AG04450 (cell line): ENCODE data around the gene GALNT7. TPM values are rescaled to one million over a fixed set of nuclear protein-coding genes. Genes with fewer than 3 reads are reported as not detected.

Experiments
- CTCF ChIA-PET: fragments of 300-600, 350-600 bp; formaldehyde crosslinking; extraction: SDS; loops from one replicate; lab custom pipeline; 2022; ENCODE audit warnings: antibody characterized with exemption, inconsistent platforms; lab: Charles Lee
- POLR2A ChIA-PET: fragments of 350-600 bp; formaldehyde crosslinking; extraction: SDS; loops from one replicate; lab custom pipeline; 2021; ENCODE audit warnings: antibody characterized with exemption, inconsistent platforms; lab: Yijun Ruan, JAX
- DNase-seq: peaks from one replicate; pipeline ENCODE4 v3.0.0-alpha.2; 2011; ENCODE audit warnings: low read depth, low spot score
- H3K27ac ChIP-seq: one replicate; pipeline ENCODE4 v1.5.1; 2012; ENCODE audit warnings: low read depth, low read length, control low read depth
- H3K27me3 ChIP-seq: one replicate; pipeline ENCODE4 v1.6.0; 2012; ENCODE audit warnings: low read length; ENCODE audit not compliant: control insufficient read depth, insufficient read depth
- H3K4me3 ChIP-seq: 2 replicates; pipeline ENCODE4 v1.5.1; 2011; ENCODE audit warnings: mild to moderate bottlenecking, low read depth, low read length, control low read depth
- H3K9me3 ChIP-seq: 2 replicates; pipeline ENCODE4 v1.5.1; 2012; ENCODE audit warnings: low read length; ENCODE audit not compliant: control insufficient read depth, insufficient read depth
- polyA plus RNA-seq: library from polyadenylated mRNA; depleted of rRNA; stranded (reverse); fragments of >200 nt; gene quantifications from 2 replicates; pipeline ENCODE4 v1.2.3, GENCODE V29; 2011
- TF ChIP-seq, protein P1 (sequence below): IDR thresholded peaks from 2 replicates; pipeline ENCODE4 v1.5.1; 2011; ENCODE audit warnings: low read depth, low read length, control low read depth, inconsistent platforms

Gene GALNT7
- polyA plus RNA-seq, 1 experiment: 47.6 TPM

DNA sequence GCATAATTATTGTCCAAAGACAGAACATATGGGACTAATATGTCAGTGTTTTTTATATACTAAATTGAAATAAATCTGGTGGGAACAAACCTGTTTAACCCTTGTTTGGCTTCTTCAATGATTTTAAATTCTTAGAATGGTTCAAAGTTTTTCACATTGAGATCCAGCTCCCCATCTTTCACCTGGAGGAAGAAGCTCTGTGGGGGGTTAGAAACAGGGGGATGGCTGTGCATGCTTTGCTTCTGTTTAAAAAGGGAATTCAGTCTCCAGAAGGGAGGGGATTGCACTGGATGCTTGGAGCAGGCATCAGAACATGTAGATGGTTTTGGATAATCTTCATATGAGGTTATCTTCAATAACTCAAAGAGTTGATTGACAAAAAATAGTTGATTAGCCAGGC, 72.1 kb downstream of the GALNT7 start:
- Histone ChIP-seq H3K4me3 (no peak overlapping the region), H3K9me3 (no peaks in the 10 kb centered on the region), H3K27ac (no peak overlapping the region), H3K27me3 (no peaks in the 10 kb centered on the region)
- DNase-seq: no peak
- TF ChIP-seq, protein P1, sequence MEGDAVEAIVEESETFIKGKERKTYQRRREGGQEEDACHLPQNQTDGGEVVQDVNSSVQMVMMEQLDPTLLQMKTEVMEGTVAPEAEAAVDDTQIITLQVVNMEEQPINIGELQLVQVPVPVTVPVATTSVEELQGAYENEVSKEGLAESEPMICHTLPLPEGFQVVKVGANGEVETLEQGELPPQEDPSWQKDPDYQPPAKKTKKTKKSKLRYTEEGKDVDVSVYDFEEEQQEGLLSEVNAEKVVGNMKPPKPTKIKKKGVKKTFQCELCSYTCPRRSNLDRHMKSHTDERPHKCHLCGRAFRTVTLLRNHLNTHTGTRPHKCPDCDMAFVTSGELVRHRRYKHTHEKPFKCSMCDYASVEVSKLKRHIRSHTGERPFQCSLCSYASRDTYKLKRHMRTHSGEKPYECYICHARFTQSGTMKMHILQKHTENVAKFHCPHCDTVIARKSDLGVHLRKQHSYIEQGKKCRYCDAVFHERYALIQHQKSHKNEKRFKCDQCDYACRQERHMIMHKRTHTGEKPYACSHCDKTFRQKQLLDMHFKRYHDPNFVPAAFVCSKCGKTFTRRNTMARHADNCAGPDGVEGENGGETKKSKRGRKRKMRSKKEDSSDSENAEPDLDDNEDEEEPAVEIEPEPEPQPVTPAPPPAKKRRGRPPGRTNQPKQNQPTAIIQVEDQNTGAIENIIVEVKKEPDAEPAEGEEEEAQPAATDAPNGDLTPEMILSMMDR: no peak
- POLR2A ChIA-PET: interaction anchor here (0.6 kb wide), 1 partner anchor 201 kb away, joined by 4 read pairs; no protein-coding TSS in a partner anchor
- CTCF ChIA-PET: interaction anchor here (0.6 to 1.2 kb wide), 2 partner anchors 17 to 217 kb away, joined by 3 to 5 read pairs; no protein-coding TSS in a partner anchor

DNA sequence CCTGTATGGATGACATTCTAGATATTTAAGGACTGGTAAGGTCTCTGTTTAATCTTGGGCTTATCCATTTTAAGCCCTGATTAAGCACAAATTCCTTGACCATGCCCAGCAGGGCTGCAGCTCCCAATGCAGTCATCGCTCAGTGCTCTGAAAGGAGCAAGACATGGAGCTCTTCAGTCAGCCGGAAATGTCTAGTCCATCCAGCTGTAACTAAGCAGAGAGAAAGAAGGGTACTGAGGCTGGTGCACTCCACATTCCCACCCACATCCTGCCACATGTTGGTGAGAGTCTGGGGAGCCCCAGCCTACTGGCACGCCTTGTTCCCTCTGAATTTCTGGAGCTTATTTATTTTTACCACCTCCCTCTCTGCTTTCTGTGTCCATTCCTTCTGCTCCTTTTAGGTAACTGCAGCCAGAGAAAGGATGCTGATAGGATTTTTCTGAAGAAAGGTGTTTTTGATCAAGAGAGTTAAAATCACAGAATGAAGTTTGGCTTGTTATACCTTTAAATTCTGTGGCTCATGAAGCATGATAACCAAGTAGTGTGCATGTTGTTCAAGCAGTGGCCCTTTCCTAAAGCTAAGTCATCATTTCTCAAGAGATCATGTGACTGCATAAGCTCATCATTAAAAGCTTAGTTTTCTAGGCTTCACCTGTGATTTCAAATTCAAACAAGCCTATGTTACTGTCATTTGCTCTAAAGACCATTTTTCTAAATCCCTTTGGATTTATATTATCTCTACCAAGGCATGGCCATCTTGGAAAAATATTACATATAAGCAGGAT, 74.0 kb downstream of the GALNT7 start:
- Histone ChIP-seq H3K27ac (no peak overlapping the region), H3K27me3 (no peaks in the 10 kb centered on the region), H3K4me3 (no peak overlapping the region), H3K9me3 (no peaks in the 10 kb centered on the region)
- ChIA-PET POLR2A (interaction anchor here (1.5 kb wide), 1 partner anchor 10 kb away, joined by 10 read pairs; no protein-coding TSS in a partner anchor), CTCF (interaction anchor here (0.9 to 1.5 kb wide), 2 partner anchors 15 to 229 kb away, joined by 4 to 7 read pairs; no protein-coding TSS in a partner anchor)
- TF ChIP-seq, protein P1: no peak
- no peak for DNase-seq

DNA sequence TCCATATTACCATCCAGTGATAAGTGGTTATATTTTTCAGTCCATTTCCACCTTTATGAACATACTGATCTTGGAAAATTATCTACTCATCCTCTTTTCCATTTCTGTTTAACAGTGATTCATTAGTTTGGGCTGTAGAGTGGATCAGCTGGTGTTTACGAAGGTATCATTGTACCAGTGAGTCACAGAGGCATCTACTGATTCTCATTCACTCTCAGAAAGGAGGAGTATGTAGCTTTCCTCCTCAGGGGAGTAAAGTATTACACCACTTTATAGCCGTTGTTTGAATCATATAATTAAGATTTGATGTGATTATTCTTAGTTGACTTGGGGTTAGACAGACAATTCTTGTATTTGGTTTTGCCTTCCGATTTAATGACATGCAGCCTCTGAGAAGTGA, 74.7 kb downstream of the GALNT7 start:
- TF ChIP-seq, protein P1: no peak
- no peak overlapping the region for H3K27ac ChIP-seq
- ChIA-PET POLR2A (interaction anchor here (1.5 kb wide), 1 partner anchor 9 kb away, joined by 10 read pairs; no protein-coding TSS in a partner anchor), CTCF (interaction anchor here (0.9 to 1.5 kb wide), 2 partner anchors 15 to 230 kb away, joined by 4 to 7 read pairs; no protein-coding TSS in a partner anchor)
- no peaks in the 10 kb centered on the region for H3K9me3 ChIP-seq
- no peak overlapping the region for H3K4me3 ChIP-seq
- no peaks in the 10 kb centered on the region for H3K27me3 ChIP-seq
- peak; percentile 39 for DNase-seq

DNA sequence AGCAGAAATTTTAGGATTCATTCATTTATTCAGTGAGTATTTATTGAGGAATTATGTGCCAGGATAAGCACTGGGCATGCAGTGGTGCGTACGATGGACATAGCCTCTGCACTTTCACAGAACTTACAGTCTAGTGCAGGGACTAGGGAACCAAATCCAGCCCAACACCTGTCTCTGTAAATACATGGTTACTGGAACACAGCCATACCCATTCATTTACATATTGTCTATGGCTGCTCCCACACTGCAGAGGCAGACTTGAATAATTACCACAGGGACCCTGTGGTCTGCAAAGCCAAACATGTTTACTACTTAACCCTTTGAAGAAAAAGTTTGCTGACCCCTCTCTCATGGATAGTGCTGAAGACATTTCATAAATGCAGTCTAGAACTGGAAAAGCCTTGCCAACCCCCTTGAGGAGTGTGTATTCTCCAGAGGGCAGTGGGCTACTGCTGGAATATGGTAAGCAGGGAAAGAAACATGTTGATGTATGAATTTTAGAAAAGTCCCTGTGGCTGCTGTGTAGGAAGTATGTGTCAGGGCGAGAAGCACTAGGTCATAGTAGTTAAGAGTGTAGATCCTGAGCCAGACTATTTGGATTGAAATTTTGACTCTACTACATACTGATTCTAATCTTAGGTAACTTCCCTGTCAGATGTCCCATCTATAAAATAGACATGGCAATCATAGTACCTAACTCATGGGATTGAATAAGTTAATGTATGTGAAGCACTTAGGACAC, 75.5 kb downstream of the GALNT7 start:
- Histone ChIP-seq H3K27me3 (no peaks in the 10 kb centered on the region), H3K27ac (no peak overlapping the region), H3K4me3 (no peak overlapping the region), H3K9me3 (no peaks in the 10 kb centered on the region)
- TF ChIP-seq, protein P1: no peak
- POLR2A ChIA-PET: no interaction called here
- DNase-seq: no peak
- CTCF ChIA-PET: interaction anchor here (0.9 to 1.5 kb wide), 2 partner anchors 14 to 230 kb away, joined by 4 to 7 read pairs; no protein-coding TSS in a partner anchor
